Activated CD4-positive, alpha-beta T cell treated with anti-CD3 and anti-CD28 coated beads, Interleukin-2, Interleukin-4, amounts not matched to agents 100 ng/mL and 50 ng/mL, durations not matched to agents 16 hours and 8 hours (primary cell): Measurements from ENCODE around the gene RAVER2.
"Not testable (repeated sequence)": the region's sequence is repeated elsewhere in the genome, so short reads cannot be mapped to it uniquely, and the experiment has no call there.

Source experiments
- DNase-seq: peaks from one replicate; pipeline ENCODE4 v3.0.0-alpha.2; 2020; ENCODE audit warnings: low spot score

RAVER2 gene, protein sequence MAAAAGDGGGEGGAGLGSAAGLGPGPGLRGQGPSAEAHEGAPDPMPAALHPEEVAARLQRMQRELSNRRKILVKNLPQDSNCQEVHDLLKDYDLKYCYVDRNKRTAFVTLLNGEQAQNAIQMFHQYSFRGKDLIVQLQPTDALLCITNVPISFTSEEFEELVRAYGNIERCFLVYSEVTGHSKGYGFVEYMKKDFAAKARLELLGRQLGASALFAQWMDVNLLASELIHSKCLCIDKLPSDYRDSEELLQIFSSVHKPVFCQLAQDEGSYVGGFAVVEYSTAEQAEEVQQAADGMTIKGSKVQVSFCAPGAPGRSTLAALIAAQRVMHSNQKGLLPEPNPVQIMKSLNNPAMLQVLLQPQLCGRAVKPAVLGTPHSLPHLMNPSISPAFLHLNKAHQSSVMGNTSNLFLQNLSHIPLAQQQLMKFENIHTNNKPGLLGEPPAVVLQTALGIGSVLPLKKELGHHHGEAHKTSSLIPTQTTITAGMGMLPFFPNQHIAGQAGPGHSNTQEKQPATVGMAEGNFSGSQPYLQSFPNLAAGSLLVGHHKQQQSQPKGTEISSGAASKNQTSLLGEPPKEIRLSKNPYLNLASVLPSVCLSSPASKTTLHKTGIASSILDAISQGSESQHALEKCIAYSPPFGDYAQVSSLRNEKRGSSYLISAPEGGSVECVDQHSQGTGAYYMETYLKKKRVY

DNA sequence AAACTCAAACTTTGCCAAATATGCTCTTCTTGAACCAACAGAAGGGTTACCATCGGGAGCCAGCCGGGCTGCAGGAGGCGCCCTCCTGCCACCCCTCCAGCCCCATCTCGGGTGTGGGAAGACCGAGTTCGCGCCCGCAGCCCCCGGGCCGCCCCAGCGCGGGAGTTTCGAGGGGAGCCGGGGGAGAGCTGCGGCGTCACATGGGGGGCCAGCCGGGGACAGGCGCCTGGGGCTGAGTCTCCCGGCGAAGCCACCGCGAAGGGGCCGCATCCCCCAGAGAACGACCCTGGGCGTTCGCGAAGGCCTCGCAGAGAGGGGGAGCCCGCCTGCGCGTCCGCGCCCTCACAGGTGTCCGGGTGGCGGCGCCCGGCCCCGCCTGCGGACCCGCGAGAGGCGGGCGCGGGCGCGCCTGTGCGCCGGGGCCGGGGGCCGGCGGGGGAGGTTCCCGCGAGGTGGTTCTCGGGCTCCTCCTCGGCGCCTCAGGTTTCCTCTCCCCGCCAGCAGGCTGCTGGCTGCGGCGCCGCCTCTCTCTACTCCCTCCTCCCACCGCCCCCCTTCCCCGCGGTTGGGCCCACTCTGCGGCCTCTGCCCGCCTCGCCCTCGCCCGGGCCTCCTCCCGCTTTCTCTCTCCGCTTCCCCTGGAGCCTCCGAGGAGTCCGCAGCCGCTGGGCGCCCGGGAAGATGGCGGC is at the start of gene RAVER2:
Gene RAVER2, plus strand, starts transcription at position 584 of the 689 bp plus-strand sequence. Its CDS starts 98 bp downstream, at position 682.
- DNase-seq = peak; percentile 44

DNA sequence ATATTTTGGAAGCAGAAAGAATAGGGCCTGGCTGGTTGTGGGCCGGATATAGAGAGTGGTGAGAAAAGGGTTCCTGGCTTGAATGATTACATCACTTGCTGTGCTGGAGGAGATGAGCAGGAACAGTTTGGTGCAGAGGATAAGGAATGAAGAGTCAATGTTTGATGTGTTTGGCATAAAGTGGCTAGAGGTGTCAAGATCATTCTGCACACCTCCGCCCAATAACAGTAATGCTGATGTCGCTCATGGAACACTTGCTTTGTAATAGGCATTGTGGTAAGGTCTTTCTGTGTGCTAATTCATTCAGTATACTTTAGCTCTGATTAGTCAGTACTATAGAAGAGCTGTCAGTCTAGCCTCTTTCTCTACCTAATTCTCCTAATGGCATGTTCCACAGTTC is 48.0 kb upstream of the RAVER2 start:
- no peak for DNase-seq

DNA sequence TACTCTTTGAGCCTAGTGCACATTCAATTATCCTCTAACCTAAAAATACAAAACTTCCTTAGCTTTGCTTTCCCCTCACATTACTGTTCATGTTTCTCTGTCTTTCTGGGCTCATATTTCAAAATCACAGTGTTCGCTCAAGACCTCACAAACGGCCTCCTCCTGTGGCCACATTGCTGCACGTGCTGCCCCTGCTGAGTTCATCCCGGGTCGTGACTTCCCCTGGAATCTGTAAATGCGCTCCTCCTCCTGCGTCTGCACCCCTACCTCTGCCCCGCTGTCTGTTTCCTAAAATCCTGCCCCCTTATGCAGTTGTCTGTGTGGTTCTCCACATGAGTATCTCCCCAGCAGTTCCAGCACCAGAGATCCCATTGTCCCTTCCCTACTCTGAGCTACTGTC is 45.5 kb upstream of the RAVER2 start:
- DNase-seq = no peak

DNA sequence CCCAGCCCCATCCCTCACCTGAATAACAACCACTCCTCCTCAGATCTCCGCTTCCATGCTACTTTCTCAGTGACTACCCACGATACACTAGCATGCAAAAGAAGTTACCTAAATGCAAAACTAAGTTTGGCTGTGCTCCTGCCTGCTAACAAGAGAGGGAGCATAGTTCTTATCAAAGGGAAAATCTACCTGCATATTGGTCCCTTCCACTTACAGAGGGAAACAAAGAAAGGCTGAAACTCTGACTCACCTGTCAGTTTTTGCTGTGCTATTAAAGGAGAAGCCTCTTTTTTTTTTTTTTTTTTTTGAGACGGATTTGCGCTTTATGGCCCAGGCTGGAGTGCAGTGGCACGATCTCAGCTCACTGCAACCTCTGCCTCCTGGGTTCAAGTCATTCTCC is 43.8 kb upstream of the RAVER2 start:
- DNase-seq = no peak

DNA sequence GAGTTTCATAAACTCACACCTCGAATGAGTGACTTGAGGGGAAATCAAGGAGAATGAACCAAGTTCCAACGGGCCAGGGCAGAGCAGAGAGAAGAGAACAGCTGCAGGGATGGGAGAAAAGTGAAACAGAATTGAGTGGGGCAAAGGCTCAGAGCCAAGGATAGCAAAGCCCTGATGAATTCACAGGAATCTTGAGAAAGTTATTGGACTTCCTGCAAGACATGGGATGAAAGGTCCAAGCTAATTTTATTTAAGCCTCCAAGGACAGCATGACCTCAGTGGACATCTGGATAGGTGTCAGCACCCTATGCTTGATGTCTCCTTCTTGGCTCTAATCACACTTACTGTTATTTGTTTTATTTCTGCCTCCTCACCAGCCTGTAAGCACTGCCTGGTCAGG is 43.0 kb upstream of the RAVER2 start:
- no peak for DNase-seq

DNA sequence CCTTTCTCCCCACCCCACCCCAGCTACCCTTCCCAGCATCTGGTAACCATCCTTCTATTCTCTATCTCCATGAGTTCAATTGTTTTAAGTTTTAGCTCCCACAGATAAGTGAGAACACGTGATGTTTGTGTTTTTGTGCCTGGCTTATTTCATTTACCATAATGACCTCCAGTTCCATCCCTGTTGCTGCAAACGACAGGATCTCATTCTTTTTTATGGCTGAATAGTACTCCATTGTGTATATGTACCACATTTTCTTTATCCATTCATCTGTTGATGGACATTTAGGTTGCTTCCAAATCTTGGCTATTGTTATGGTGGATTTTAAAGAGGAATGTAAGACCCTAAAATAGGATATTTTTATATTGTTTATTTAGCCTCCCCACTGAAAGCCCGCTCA is 42.2 kb upstream of the RAVER2 start:
- not testable (repeated sequence) for DNase-seq

DNA sequence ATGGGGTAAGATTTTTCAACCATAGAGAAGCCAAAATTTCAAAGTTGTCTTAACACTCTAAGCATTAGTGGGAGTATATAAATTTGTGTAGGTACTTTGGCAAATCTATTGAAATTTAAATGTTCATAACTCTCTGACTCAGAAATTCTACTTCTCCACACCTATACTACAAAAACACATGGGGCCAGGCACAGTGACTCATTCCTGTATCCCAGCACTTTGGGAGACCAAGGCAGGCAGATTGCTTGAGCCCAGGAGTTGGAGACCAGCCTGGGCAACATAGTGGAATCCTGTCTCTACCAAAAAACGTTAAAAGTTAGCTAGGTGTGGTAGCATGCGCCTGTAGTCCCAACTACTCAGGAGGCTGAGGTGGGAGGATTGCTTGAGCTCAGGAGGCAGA is 41.3 kb upstream of the RAVER2 start:
- DNase-seq = no peak

DNA sequence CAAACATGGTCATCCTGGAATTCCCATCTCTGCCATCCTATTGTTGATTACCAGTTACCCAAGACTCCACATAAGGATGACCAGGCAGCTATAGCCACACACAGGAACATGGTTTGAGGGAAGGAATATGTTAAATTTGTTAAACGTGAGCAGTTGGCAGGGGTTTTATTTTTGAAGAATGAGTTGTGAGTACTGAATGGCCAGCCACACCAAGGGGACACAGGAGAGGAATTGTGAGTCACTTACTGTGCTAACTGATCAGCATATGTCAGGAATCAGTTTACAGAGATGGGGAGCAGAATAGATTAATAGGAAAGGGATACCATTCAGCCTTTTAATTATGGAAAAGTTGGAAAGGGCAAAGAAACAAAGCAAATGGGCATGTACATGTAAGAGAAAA is 39.3 kb upstream of the RAVER2 start:
- no peak for DNase-seq

DNA sequence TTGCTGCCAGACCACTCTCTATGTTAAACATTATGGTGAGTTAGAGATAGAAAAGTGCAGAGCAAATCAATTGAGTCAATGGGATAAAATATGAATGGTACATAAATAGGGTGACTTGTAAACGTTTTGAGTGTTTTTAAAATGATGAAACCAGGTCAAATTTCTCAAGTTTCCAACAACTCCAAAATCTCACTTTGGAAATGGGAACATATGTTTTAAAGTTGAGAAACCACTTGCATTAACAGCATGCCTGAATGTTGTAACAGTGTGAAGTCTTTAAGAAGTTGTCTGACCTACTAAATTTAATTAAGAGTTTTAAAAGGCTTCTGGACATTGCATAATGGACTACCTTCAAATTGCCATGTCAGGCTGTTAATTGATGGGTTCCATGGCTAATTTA is 33.6 kb upstream of the RAVER2 start:
- DNase-seq = no peak

DNA sequence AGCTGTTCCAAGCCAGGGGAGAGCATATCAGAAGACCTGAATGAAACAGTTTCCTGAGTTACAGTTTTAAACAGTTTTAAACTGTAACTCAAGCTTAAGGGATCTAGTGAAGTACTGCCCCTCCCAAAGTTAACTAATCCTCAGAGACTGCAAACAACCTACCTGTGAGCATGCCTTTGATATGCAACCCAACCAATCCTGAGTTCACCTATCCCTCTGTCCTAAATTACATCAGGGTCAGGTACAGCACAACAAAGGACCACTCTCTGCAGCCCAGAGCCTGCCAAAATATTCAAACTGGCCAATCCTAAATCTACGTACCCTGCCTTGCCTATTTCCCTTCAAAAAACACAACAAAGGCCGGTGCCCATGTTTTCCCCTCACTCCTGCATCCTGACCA is 32.8 kb upstream of the RAVER2 start:
- no peak for DNase-seq

DNA sequence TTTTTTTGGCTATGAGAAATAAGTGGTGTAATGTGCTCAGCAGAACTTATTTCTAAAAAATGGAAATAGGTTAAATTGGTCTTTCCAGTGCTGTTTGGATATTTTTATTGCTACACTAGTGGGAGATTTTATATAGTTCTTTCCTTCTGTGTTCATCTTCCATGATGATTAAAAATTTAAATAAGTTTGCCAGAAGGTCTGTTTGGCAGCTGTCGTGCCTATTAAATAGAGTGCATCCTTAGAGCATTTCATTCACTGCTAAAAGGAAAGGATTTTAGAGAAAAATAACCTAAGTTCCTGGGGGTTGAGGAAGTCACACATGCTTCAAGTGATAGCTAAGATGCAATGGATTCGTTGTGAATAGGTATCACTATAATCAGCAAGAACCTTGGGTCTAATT is 29.7 kb upstream of the RAVER2 start:
- DNase-seq = no peak

DNA sequence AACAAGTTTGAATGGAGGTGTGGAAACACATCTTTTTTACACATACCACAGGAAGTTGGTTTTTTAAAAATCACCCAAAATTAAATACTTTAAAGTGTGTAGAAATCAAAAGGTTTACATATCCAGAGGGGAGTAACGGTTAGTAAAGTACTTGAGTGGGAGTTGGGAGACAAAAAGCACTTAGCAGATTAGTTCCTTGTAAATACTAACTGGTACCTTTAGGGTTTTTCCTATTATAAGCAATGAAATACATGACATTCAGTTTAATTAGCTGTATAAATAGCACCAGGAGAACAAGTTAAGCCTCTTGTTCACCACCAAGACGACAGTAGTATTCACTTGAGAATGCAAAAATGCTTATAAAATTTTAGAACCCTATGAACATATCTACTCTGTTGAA is 23.7 kb upstream of the RAVER2 start:
- DNase-seq = no peak

DNA sequence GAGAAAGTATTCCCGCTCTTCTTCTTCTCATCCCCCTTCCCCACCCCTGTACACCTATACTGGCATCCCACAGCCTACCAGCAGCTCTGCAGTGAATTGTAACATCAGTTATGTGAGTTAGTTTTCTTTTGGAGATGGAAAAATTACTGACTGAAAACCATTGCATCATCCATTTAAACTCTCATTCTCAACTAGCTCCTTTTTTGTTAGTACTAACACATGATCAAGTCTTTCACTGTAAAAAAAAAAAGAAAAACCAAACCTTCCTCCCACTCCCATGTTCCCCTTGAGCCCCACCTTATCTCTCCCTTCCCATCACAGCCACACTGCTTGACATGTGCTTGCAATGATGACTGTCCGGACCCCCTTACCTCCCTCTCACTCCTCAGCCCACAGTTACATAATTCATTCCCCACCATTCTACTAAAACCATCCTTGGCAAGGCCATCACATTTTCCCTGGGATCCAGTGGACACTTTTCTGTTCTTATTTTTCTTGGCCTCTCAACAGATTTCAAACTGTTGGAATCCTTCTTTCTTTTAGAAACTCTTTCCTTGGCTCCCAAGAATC is 23.2 kb upstream of the RAVER2 start:
- DNase-seq = no peak

DNA sequence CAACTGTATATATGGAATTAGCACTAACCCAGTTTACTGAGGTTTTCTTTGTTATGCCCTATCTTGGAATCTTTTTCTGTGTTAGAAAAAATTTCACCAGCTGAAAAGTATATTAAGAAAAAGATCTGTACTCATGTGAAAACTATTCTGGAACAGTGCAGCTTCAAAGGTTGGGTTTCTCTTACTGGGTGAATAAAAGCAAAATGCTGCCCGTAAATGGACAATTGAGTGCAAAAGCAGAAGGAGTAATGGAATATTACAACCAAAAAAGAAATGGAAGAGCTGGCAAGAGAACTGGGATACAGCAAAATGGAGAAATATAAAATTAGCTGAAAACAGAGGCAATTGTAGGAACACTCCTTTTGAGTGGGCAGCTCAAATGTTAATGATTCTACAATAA is 17.0 kb upstream of the RAVER2 start:
- DNase-seq = no peak

DNA sequence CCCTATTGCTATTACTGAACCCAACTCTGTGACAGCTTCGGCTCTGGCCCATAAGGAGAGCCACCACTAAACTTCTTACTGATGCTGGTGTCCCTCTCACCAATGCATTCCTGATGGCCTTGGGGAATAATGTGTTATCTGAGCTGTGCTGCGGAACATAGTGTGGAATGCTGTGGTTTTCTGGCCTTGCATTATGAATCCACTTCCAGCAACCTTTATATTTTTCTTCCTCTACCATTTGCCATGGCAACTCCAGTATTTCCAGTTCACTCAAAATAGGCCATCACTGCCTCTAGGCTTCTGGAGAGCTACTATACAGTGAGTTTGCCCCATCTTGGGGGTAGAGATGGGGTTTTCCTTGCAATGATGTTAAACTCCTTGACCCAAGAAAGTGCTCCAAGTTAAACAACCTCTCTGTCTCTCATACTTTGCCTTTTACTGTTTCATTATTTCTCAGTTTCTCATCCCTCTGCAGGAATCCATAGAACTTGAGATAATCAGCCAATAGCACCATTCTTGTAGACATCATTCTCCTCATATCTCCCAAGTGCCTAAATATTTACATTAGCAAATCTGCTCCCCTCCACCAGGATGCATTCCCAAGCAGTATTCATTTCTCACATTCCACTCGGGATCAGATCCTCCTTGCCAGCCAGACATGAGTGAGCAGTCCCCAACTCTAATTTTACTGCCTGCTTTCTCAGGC is 11.1 kb upstream of the RAVER2 start:
- DNase-seq = no peak

DNA sequence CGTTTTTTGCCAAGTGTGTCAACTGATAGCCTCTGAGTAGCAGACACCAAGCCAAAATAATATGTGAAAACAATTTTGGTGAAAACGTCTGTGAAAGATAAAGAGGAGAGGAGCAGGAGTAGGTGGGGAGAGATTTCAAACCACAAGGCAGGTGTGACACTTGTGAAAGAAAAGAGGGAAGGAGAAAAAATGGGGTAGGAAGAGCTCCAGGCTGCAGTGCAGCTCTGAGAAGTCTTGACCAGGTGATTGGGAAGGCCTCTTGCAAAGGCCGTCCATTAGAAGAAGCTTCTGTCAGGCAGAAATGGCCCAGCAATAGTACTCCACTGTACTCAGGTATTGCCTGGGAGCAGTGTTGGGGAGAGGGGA is 10.6 kb upstream of the RAVER2 start:
- no peak for DNase-seq

DNA sequence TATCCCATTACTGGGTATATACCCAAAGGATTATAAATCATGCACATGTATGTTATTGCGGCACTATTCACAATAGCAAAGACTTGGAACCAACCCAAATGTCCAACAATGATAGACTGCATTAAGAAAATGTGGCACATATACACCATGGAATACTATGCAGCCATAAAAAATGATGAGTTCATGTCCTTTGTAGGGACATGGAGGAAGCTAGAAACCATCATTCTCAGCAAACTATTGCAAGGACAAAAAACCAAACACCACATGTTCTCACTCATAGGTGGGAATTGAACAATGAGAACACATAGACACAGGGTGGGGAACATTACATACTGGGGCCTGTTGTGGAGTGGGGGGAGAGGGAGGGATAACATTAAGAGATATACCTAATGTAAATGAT is 4.2 kb upstream of the RAVER2 start:
- DNase-seq = not testable (repeated sequence)

DNA sequence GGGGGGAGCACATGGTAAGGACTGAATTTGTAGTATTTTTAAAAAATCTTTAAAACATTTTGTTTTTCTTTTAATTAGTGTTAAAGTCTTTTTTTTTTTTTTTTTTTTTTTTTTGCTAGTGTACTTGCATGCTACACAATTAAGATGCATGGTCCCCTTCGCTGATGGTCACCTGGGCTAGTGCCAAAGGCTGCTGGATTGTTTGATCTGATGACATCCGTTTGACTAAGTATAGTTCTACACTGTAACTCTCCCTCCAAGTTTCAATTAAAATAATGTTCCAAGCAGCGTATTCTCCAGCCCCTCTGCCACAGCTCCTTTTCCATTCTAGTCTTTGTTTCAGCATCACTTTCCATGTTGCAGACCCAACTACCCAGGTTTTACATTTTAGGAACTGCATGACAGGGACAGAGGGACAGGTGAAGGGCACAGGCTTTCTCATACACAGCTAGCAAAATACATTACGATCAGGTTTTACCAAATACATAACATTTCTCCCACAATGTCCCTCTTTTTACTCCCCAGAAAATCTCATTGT is 852 bp upstream of the RAVER2 start:
- no peak for DNase-seq

DNA sequence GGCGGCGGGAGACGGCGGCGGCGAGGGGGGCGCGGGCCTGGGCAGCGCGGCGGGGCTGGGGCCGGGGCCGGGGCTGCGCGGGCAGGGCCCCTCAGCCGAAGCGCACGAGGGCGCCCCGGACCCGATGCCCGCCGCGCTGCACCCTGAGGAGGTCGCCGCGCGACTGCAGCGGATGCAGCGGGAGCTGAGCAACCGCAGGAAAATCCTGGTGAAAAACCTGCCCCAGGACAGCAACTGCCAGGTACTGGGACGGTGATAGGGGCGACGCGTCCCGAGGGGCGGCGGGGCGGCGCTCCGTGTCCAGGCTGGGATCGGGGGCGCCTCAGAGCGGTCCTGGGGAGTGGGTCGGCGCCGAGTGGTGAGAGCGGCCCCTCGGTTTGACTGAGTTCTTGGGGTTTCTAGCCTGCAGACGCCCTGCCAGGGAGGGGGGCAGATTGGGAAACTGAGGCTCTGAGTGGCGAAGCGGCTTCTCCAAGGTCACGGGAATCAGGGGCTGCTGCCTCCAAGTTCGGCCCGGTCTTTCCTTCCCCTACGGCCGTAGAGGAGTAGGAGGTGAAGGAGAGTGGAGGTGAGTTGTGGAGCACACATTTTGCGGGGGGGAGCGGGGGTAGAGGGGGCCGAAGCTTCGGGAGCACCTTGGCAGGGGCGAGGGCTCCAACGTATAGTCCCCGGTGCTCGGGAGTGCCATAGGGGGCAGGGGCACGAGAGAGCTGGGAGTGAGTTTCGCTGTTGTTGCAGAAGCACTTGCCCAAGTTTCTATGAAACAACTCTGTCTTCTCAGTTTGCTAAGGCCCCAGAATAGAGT is 508 bp downstream of the RAVER2 start:
- DNase-seq = peak; percentile 8

DNA sequence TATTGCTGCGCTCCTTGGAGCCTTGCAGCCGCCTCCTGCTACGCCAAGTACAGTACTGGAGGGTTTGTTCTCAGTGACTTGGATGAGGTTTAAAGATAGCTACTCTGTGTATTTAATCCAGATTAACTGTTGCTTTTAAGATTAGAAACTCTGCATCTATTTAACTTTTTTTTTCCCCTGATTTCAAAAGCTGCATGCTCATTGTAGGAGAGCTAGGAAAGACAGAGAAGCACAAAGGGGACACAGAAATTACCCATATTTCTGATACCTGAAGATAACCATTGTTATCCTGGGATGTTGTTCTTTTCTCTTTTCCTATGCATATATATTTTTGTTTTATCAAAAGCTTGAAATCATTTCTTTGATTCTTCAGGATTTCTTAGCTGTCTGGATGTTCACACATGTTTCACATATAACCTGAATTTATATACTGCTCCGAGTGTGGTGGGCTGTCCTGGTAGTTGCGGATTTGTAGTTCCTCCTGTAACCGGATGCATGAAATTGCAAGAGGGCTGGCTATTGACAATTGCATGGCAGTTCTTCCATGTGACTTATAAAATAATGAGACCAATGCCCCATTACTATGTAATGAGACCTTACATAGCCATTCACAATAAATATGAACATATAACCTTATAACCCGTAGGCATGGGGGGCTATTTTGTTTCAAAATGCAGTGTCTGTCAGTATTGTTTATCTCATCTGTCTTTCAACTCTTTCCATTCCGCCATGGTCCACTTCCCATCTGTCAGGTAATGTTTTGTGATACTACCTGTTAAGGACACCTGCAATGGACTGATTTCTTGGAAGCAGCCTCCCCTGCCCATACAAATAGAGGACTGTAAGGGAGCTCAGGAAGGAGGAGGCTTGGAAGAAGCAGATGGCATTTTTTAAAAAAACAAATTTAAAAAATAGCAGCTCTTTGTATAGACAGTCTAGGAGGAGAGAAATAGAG is 1.4 kb downstream of the RAVER2 start:
- no peak for DNase-seq
